Left forelimb (tissue), 1 donor: ENCODE measurements around the gene RBMS1.
"Not testable (repeated sequence)": the region's sequence is repeated elsewhere in the genome, so short reads cannot be mapped to it uniquely, and the experiment has no call there.

Source experiments
- DNase-seq: peaks from one replicate; pipeline ENCODE4 v3.0.0-alpha.2; 2018; ENCODE audit warnings: low spot score

RBMS1 gene

GRCh38 chr2:160433466-160434140 lies 60.0 kb downstream of the RBMS1 start:
- no peak for DNase-seq

DNA sequence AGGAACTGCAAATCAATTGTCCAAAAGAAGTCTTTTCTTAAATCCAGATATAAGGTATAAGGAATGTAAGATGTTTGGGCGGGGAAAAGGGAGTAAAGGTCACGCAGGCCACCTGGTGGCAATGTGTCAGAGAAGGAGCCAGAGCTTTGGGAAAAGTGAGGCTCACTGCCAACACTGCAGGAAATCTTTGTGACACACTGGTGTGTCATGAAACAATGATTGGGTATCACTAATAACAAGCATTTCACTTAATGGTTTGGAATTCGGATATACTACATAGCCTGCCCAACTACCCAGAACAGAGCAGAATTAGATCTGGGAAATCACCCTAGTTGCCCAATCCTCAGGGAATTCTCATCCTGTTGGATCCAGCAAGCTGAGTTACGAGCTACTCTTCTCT lies 61.0 kb downstream of the RBMS1 start:
- DNase-seq = no peak

- DNase-seq = no peak
Measured at GRCh38 chr2:160431441-160431840, 62.2 kb downstream of the RBMS1 start.

GRCh38 chr2:160430001-160430344 lies 63.6 kb downstream of the RBMS1 start:
- no peak for DNase-seq

- no peak for DNase-seq
Measured at GRCh38 chr2:160429248-160430000, 64.2 kb downstream of the RBMS1 start.

DNA sequence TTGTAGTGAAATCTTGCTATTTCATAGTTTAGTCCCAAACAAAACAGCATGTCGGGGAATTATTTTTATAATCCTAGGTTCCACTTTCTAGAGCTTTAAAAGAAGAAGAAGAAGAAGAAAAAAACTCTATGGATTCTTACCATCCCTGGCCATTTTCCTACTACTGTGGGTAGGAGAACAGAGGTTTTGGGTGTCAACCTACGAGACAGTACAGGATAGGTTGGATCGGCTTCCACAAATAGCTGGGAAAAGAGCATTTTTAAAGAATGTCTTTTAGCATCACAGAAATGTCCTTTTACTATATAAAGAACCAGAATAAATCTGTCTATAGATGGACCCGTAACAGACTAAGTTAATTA lies 65.2 kb downstream of the RBMS1 start:
- DNase-seq = no peak

- no peak for DNase-seq
Measured at GRCh38 chr2:160427629-160428404, 65.8 kb downstream of the RBMS1 start.

DNA sequence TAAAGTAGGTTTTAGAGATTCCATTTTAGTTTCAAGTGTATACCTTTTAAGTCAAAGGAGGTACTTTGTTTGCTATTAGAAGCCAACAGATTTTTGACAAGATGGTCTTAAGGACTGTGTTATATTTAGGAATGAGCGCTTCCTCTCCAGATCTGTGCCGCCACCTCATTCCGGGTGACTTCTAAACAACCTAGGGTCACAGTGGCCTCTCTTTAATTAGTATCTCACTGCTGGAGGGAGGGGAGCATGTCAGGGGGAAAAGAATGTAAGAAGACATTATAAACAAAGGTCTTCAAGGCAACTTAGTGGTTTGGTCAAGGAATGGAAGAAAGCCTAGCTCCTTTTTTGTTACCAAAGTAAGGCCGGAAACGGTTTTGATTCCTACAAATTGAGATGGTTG lies 67.0 kb downstream of the RBMS1 start:
- DNase-seq = no peak

DNA sequence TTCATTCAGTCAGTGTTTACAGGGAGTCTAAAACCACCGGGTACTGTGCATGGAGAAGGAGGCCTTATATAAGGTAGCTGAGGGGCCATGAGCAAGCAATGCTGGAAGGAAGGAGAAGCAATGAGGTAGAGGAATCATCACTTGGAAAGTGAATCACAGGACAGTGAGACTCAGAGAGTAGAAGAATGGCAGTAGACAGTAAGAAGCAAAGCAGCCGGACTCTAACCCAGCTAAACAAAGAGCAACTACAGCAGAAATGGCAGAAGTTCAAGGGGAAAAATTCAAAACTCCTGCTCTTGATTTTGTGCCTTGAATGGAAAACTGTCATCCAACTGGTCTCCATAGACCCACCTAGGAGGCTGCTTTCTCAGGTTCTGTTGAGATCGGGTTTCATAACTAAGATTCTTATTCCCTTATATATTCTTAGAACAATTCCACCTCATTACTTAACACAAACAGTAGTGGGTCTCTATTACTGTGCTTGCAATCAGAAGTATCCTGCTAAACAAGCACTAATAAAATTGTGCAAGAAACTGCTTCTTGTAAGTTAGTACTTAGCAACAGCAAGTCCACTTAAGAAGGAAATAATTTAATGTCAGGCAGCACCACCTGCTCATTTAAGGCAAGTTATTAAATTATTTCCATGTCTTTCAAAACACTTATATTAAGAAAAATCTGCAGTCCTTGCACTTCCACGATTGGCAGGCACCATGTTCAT lies 68.0 kb downstream of the RBMS1 start:
- no peak for DNase-seq

DNA sequence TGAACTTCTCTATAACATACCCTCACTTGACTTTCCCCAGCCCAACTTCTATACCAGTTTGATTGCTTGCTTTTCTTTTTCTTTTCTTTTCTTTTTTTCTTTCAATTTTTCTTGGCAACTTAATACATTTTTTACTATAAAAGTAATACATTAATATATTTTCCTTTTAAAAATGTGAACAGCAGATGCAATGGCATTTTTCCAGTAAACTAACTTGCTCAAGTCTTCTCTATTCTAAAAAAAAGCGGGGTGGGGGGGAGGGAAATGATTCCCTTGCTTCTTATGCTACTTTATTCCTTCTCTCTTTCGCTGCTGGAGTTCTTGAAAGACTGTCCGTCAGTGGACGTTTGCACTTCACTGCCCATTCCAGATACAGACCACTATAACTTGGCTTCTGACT lies 70.5 kb downstream of the RBMS1 start:
- no peak for DNase-seq

DNA sequence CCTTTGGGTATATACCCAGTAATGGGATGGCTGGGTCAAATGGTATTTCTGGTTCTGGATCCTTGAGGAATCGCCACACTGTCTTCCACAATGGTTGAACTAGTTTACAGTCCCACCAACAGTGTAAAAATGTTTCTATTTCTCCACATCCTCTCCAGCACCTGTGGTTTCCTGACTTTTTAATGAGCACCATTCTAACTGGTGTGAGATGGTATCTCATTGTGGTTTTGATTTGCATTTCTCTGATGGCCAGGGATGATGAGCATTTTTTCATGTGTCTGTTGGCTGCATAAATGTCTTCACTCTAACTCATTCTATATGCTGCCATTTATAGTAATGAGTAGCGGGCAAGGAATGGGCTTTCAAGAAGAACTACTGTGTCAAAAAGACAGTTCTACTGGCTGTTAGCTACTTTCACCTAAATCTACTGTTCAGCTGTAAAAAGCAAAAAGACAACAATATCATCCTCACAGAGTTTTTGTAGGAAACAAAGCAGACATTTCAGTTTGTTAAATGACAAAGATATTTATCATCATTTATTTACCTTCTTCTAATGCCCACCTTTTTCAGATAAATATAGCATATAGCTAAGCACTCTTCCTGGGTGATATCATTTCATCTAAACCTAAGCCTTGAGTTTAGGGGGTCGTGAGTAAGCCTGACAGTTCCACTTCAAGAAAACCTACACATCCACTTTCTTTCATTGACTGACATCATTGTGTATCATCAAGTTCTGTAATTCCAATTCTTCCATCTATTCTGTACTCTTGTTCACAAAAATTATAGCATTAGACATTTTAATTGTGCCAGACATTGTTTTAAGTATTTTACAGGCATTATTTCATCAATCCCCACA lies 71.7 kb downstream of the RBMS1 start:
- DNase-seq = not testable (repeated sequence)

DNA sequence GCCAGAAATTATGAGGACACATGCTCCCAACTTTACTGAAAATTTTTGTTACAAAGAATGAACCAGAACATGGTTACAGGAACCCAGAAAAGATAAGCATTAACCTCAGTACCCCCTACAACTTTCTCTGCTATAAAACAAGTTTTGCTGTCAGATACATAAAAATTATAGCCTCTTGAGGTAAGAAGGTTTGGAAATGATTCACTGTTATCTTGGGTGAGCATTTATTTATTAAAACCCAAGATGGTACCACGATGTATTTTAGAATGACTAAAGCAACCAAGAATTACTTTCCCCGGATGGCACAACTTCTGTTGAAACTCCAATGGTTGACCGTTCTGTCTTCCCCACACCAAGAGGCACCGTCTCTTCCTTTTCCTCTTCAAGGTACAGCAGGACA lies 72.9 kb downstream of the RBMS1 start:
- DNase-seq = no peak

DNA sequence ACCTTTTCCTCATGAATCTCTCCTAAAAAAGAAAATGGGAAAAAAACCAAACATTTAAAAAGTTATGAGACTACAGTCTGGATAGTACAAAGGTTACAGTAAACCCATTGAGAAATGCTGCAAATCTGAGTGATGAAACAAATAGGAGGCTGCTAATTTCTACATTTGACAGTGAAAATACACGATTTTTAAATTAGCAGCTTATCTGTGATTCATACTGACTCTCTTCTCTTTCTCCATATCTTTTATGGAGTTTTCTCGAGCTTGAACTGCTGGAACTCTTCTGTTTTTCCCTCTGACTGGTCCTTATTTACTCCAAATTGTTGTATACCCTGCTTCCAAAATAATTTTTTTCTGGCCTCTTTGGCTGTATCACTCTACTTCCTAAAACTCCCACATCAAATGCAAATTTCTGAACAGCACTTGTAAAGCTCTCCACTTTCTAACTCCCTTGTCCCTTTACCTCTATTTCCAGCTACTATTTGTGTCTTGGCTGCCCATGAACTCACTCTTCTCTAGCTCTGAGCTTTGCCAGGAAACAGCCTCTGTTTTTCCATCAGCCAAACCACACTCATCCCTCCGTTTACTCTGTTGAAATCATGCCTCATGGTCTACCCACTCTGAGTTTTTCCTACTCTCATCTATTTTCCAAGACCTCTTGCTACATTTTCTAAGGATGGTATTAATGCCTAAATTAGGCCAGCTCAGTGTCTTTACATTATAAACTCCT lies 73.7 kb downstream of the RBMS1 start:
- no peak for DNase-seq

GRCh38 chr2:160418853-160419252 lies 74.8 kb downstream of the RBMS1 start:
- DNase-seq = no peak

DNA sequence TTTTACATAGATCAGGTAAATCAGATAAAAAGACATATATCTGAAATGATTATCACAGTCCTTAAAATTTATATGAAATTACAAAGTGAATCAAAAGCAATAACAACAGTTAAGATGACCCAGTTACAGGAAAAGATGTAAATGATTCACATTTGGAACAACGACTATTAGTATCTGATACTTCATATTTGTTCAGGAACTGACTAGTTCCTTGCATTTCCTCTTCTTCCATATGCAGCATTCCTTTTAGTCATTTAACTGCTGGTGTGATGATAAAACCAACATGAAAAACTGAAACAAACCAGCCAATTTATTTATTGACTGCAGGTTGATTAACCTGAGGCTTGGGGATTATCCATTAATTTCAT lies 75.2 kb downstream of the RBMS1 start:
- no peak for DNase-seq

DNA sequence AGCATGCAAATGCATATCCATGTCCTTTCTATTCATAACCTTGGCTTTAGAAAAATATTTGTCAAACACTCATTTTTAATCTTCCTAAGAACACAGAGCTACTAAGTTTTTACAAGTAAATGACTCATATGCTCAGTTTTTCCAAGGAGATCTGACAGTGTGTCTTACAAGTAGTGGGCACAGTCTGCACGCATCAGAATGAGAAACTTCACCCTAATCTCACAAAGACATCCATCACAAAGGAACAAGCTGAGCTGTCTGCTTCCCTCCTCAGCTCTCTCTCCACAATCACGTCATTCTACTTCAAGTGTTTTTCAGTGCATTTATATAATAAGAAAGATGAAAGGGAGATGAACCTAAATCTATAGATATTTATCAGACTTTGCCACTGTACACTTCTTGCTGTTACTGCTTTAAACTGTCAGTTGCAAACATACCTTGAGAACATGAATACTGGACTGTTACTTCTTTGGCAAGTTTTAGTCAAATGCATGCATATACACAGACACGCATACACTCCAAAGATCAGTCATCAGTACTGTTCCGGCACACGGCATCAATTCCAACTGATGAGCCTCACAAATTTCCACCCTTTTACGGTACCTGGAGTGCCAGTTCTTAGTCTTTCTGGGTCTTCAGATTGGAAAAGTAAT lies 75.7 kb downstream of the RBMS1 start:
- DNase-seq = no peak

GRCh38 chr2:160415991-160416390 lies 77.6 kb downstream of the RBMS1 start:
- DNase-seq = no peak

DNA sequence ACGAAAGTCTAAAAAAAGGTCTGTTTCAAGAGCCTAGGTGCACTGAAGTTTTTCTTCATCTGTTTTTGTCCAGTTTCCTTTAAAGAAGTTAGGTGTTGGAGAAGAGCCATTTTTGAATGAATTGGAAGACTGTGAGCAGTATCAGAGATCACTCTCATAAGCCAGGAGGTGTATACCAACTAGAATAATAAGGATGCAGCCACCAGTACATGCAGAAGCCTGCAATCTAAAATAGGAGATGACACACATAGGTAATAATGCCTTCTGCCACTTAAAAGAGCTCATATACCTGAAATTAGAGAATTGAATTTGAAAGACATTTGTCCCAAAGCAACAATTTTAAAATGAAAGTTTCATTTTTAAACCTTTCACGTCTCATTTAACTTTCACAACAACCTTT lies 81.7 kb downstream of the RBMS1 start:
- DNase-seq = no peak

- no peak for DNase-seq
Measured at GRCh38 chr2:160411167-160411566, 82.4 kb downstream of the RBMS1 start.

DNA sequence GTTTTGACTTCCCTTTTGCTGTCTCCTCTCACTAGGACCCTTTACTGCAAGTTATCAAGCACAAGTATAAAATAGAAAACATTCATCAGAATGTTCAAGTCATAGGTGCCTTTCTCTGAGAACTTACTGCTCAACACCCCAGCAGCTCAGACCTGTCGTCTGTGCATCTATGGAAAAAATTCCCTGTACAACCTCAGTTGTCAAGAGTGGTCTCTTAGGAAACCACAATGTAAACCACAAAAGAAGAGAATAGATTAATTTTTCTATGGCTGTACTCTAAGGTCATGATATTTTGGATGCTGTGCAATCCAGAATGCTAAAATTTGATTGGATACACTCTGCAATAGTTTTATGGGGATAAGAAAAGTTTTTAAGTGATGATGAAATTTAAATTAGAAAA lies 84.1 kb downstream of the RBMS1 start:
- no peak for DNase-seq

GRCh38 chr2:160408959-160409291 lies 84.7 kb downstream of the RBMS1 start:
- DNase-seq = no peak
